ENCODE data around the gene DNASE2B.

Gene DNASE2B

DNA sequence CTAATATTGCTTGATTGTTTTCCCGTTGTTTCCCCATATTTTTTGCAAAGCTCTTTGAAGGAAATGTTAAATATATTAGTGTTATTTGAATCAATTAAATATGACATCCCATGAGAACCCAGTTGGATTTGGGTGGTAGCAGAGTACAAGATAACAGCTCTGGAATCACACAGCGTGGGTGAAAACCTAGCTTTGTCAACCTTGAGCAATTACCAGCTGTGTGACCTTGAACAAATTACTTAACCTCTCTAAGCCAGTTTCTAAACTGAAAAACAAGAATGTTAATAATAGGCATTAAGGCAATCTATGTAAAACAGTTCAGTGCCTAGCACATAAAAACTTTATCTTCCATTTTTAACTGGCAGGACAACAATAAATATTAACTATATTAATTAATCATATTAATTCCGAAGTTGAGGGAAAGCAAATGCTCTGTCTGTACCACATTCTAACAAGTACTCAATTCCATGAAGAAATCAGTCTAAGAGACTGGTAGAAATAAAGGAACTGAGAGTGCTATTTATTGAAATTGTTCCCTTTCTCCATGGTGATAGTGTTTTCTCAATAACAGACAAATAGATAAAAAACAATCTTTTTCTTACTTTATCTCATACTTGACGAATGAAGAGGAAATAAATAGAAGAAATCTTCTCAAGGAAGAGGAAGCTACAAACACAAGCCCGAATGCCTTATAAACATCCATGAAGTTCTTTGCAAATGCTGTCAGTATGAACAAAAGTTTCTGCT is 27.0 kb downstream of the DNASE2B start:
- Histone ChIP-seq H3K36me3 (ENCODE audit: control insufficient read depth, low read depth, low read length) (no peaks in the 10 kb centered on the region), H3K4me1 (ENCODE audit: control insufficient read depth, low read depth, low read length) (no peaks in the 10 kb centered on the region), H3K4me3 (ENCODE audit: low read length) (no peak overlapping the region), H3K9ac (ENCODE audit: low read length) (no peak overlapping the region), H3K27me3 (ENCODE audit: control insufficient read depth, insufficient read depth, low read length) (no peaks in the 10 kb centered on the region), H3K27ac (ENCODE audit: low read length) (no peak overlapping the region), H3K9me3 (ENCODE audit: control insufficient read depth, low read depth, low read length) (no peaks in the 10 kb centered on the region)

DNA sequence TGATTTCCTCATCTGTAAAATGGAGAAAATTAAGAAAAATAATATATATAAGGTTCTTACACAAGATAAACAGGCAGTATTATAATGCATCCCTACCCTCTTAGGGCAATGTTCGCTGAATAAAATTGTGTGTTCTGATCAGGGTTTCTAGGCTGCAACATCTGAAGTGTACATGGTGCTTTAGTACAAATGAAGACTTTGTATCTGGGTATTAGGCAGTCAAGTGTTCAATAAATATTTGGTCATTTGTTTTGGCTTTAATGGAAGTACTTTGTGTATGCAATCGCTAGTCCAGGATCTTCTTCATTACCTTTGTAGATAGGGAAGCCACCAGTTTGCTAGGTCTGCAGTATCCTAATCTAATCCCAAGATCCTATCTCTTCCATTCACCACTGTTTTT is 28.1 kb downstream of the DNASE2B start:
- no peaks in the 10 kb centered on the region for H3K4me1 ChIP-seq (ENCODE audit: control insufficient read depth, low read depth, low read length)
- no peaks in the 10 kb centered on the region for H3K9me3 ChIP-seq (ENCODE audit: control insufficient read depth, low read depth, low read length)
- H3K27me3 ChIP-seq (ENCODE audit: control insufficient read depth, insufficient read depth, low read length) = no peaks in the 10 kb centered on the region
- H3K36me3 ChIP-seq (ENCODE audit: control insufficient read depth, low read depth, low read length) = no peaks in the 10 kb centered on the region
- no peak overlapping the region for H3K4me3 ChIP-seq (ENCODE audit: low read length)
- H3K9ac ChIP-seq (ENCODE audit: low read length) = no peak overlapping the region
- H3K27ac ChIP-seq (ENCODE audit: low read length) = no peak overlapping the region

DNA sequence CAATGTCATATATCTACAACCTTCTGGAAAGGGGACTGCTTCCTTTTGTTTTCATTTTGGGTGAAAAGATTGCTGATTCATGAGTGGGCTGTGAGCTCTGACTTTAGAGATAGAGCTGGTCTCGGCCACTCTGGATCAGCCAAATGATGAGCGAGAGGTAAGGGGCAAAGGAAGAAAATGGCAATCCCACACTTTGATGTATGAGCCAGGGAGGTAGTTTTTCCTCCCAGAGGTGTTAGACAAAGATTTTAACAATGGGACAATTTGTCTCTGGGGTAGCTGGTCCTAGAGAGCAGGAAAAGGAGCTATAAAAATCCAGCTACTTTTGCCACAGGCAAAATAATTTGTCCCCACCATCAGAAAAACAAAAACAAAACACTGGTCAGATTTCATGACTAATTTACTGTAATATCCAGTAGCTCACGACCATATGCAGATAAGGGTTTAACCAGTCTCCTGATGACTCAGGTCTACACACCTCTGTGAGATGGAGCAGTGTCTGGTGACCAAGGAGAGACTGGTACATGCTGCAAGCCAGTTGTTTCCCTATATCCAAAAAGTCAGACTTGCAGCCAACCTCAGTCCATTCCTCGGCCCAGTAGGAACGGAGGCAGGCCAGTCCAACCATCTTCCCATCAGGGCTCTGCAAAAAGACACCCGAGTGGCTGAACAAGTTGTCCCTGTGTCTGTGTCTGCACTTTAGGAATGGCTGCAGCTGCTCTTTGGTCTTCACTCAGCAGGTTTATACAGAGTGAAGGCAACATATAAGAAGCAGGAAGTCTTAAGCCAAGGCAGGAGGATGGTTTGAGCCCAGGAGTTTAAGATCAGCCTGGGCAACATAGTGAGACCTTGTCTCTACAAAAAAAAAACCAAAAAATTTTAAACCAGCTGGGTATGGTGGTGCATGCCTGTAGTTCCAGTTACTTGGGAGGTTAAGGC is 29.2 kb downstream of the DNASE2B start:
- Histone ChIP-seq H3K36me3 (ENCODE audit: control insufficient read depth, low read depth, low read length) (no peaks in the 10 kb centered on the region), H3K4me1 (ENCODE audit: control insufficient read depth, low read depth, low read length) (no peaks in the 10 kb centered on the region), H3K9ac (ENCODE audit: low read length) (no peak overlapping the region), H3K9me3 (ENCODE audit: control insufficient read depth, low read depth, low read length) (no peaks in the 10 kb centered on the region), H3K4me3 (ENCODE audit: low read length) (no peak overlapping the region), H3K27me3 (ENCODE audit: control insufficient read depth, insufficient read depth, low read length) (no peaks in the 10 kb centered on the region), H3K27ac (ENCODE audit: low read length) (no peak overlapping the region)

DNA sequence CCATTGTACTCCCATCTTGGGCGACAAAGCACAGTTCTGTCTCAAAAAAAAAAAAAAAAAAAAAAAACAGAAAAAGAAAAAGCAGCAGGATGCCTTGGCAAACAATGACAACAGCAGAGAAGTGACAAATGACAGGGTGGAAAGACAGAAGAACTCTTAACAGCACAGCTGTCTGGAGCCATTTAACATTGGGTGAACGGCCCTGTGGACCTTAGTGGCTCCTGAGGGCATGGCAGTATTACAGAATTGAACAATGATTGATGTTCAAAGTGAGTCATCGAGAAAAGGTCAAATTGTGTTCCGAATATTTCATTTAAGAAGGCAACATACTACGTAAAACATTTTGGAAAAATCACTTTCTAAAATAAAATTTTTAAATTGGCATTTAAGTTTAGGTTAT is 30.0 kb downstream of the DNASE2B start:
- H3K36me3 ChIP-seq (ENCODE audit: control insufficient read depth, low read depth, low read length) = no peaks in the 10 kb centered on the region
- H3K27me3 ChIP-seq (ENCODE audit: control insufficient read depth, insufficient read depth, low read length) = no peaks in the 10 kb centered on the region
- no peak overlapping the region for H3K27ac ChIP-seq (ENCODE audit: low read length)
- no peaks in the 10 kb centered on the region for H3K9me3 ChIP-seq (ENCODE audit: control insufficient read depth, low read depth, low read length)
- H3K4me1 ChIP-seq (ENCODE audit: control insufficient read depth, low read depth, low read length) = no peaks in the 10 kb centered on the region
- H3K9ac ChIP-seq (ENCODE audit: low read length) = no peak overlapping the region
- no peak overlapping the region for H3K4me3 ChIP-seq (ENCODE audit: low read length)

DNA sequence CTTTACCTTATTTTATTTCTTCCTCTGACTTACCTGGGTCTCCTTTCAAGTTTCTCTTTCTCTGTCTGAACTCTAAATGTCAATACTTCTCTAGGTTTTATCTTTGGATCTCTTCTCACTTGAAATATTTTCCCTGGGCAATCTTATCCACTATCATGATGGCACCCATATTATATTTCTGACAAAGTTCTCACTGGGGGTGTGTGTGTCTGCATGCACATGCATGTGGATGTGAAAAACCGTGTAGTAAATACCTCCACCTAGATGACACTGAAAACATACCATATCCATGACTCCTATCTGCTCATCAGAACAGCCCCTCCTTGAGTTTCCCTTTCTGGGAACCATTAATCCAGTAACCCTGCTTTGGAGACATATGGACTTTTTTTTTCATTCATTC is 30.9 kb downstream of the DNASE2B start:
- H3K9me3 ChIP-seq (ENCODE audit: control insufficient read depth, low read depth, low read length) = no peaks in the 10 kb centered on the region
- H3K36me3 ChIP-seq (ENCODE audit: control insufficient read depth, low read depth, low read length) = no peaks in the 10 kb centered on the region
- no peaks in the 10 kb centered on the region for H3K27me3 ChIP-seq (ENCODE audit: control insufficient read depth, insufficient read depth, low read length)

DNA sequence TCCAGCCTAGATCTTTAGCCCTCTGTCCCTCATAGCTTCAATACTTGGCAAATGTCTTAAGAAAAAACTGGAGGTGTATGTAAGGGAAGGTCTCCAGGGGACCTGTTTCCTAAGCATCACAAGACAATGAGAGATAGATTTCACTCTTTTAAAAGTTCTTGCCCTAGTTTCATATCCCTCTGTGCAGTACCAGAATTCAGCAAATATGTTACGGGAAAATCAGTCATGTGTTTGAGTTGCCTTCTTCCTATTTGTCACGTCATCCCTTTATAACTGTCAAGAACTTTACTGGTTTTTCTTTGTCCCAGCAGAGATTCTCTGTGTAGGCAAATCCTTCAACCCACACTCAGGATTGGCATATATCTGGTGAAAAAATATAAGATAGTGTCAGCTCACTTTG is 32.3 kb downstream of the DNASE2B start:
- H3K4me3 ChIP-seq (ENCODE audit: low read length) = no peak overlapping the region
- H3K9me3 ChIP-seq (ENCODE audit: control insufficient read depth, low read depth, low read length) = no peaks in the 10 kb centered on the region
- H3K4me1 ChIP-seq (ENCODE audit: control insufficient read depth, low read depth, low read length) = no peaks in the 10 kb centered on the region
- no peaks in the 10 kb centered on the region for H3K36me3 ChIP-seq (ENCODE audit: control insufficient read depth, low read depth, low read length)
- H3K9ac ChIP-seq (ENCODE audit: low read length) = no peak overlapping the region
- H3K27me3 ChIP-seq (ENCODE audit: control insufficient read depth, insufficient read depth, low read length) = no peaks in the 10 kb centered on the region
- no peak overlapping the region for H3K27ac ChIP-seq (ENCODE audit: low read length)

More for the DNA sequence above, 30.9 kb downstream of the DNASE2B start:
- H3K9ac ChIP-seq (ENCODE audit: low read length) = no peak overlapping the region
- H3K27ac ChIP-seq (ENCODE audit: low read length) = no peak overlapping the region
- no peak overlapping the region for H3K4me3 ChIP-seq (ENCODE audit: low read length)
- H3K4me1 ChIP-seq (ENCODE audit: control insufficient read depth, low read depth, low read length) = no peaks in the 10 kb centered on the region

DNA sequence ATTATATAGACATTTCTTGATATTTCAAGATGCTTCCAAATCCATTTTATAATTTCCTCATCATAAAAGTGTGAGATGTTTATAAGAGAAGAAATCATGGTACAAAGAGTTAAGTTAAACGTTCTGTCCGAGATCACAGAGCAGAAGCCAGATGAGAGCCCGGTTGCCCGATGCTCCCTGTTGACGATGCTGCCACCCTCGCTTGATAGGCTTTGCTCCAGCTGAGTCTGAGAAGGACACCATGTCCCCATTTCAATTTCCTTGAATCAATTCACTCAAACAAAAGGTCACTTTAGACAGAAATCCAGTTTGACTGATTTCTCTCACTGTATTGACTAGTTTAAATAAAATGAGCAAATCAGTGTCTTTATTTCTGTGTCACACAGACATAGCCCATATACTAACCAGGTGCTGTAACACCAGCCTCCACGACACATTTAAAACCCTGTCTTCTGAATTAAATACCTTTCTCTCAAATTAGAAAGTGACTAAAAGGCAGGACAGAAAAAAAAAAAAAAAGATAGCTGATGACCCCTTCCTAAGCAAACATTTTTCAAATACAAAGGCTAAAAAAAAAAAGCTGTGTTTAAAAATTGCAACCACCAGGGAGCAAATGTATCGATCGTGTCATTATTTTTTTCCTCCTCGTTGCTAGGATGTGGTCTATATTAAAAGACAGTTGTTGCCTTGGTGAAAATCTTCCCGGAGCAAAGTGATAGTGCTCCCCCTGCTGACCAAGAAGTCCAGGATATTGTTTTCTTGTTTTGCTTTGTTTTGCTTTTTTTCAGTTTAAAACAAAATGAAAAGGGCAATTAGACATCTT is 35.2 kb downstream of the DNASE2B start:
- Histone ChIP-seq H3K9me3 (ENCODE audit: control insufficient read depth, low read depth, low read length) (no peaks in the 10 kb centered on the region), H3K27me3 (ENCODE audit: control insufficient read depth, insufficient read depth, low read length) (no peaks in the 10 kb centered on the region), H3K9ac (ENCODE audit: low read length) (no peak overlapping the region), H3K36me3 (ENCODE audit: control insufficient read depth, low read depth, low read length) (no peaks in the 10 kb centered on the region), H3K4me3 (ENCODE audit: low read length) (no peak overlapping the region), H3K27ac (ENCODE audit: low read length) (no peak overlapping the region), H3K4me1 (ENCODE audit: control insufficient read depth, low read depth, low read length) (peaks cover 8% of the 10 kb centered on the region)

DNA sequence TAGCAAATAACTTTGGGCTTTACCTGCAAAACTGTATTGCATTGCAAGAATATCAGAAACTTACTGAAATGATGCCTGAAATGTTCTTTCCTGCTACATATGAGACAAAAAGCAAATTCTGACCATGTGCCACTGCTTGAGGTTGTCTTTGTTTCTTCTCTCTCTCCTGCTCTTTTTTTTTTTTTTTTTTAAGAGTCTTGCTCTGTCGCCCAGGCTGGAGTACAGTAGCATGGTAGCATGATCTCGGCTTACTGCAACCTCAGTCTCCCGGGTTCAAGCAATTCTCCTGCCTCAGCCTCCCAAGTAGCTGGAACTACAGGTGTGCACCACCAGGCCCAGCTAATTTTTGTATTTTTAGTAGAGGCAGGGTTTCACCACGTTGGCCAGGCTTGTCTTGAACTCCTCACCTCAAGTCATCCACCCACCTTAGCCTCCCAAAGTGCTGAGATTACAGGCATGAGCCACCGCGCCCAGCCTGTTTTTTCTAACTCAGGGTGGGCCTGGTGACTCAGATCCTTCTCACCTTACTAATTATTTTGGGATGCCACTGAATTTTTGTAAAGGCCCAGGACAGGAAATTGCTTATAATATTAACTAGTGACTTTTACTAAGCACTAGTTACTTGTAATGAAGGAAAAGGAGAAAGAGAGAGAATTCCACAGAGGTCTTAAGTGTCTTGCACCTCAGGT is 35.9 kb downstream of the DNASE2B start:
- H3K27me3 ChIP-seq (ENCODE audit: control insufficient read depth, insufficient read depth, low read length) = no peaks in the 10 kb centered on the region
- no peaks in the 10 kb centered on the region for H3K36me3 ChIP-seq (ENCODE audit: control insufficient read depth, low read depth, low read length)
- H3K9ac ChIP-seq (ENCODE audit: low read length) = no peak overlapping the region
- peaks cover 8% of the 10 kb centered on the region for H3K4me1 ChIP-seq (ENCODE audit: control insufficient read depth, low read depth, low read length)
- no peak overlapping the region for H3K4me3 ChIP-seq (ENCODE audit: low read length)
- no peaks in the 10 kb centered on the region for H3K9me3 ChIP-seq (ENCODE audit: control insufficient read depth, low read depth, low read length)
- no peak overlapping the region for H3K27ac ChIP-seq (ENCODE audit: low read length)

DNA sequence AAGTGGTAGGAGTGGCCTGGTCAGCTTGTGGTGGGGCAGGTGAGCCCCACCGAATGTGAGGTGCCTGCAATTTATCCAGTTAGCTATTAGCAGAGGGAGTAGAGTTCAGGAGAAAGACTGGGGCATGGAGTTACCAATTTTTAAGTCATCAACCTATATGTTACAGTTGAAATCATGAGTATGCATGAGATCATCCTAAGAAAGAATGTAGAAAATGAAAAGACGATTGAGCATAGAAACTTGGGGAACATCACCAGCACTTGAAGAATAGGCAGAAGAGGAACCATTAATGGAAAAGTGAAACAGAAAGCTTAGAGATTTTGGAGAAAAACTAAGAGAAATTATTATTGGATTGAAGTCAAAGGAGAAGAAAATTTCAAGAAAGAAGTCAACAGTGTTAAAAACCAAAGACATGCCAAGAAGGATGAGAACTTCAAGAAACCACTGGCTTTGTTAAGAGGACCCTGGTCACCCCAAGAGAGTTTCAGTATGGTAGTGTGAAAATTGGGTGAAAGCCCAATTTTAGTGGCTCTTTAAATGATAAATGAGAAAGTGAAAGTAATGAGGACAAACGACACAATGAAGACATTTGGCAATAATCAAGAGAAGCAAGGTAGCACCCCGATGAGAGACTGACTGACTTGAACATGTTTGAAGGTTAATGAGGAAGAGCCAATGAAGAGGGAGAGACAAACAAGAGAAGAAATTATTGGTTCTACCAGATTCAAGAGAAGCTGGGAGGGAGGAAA is 36.7 kb downstream of the DNASE2B start:
- H3K4me3 ChIP-seq (ENCODE audit: low read length) = no peak overlapping the region
- H3K9me3 ChIP-seq (ENCODE audit: control insufficient read depth, low read depth, low read length) = no peaks in the 10 kb centered on the region
- H3K36me3 ChIP-seq (ENCODE audit: control insufficient read depth, low read depth, low read length) = no peaks in the 10 kb centered on the region
- H3K4me1 ChIP-seq (ENCODE audit: control insufficient read depth, low read depth, low read length) = peaks cover 8% of the 10 kb centered on the region
- no peaks in the 10 kb centered on the region for H3K27me3 ChIP-seq (ENCODE audit: control insufficient read depth, insufficient read depth, low read length)
- H3K9ac ChIP-seq (ENCODE audit: low read length) = no peak overlapping the region
- H3K27ac ChIP-seq (ENCODE audit: low read length) = no peak overlapping the region

DNA sequence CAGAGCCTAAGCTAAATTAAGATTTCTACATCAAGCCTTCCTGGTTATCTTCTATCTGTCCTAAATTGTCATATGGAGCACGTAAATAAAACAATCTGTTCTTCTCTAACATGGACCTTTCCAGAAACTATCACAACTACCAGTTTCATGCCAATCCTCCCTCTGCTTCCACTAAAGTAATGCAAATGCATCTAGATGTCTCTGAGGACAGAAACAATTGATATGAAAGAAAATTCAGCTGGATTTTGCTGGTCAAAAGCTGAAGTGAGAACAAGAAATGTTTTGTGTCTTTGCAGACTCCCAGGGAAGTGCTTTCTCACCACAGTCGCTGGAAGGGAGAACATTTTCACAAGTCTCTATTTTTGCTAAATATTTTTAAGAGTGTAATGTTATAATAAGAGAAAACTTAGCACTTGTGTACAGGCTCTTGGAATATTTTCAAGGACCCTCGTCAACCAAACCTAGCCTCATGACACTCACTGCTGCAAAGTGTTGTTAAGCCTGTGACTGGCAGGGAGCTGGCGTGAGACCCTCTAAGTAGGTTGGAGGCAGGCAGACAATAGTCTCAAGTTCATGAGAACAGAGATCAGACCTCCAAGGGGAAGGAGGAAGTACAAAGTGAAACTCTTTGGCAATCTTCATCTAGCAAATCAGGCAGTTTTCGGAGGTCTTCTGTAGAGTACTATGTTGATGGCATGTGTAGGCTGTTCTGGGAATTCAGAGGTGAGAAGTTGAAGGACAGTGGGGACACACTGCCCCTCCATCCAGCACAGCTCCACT is 38.8 kb downstream of the DNASE2B start:
- Histone ChIP-seq H3K9me3 (ENCODE audit: control insufficient read depth, low read depth, low read length) (no peaks in the 10 kb centered on the region), H3K36me3 (ENCODE audit: control insufficient read depth, low read depth, low read length) (no peaks in the 10 kb centered on the region), H3K4me3 (ENCODE audit: low read length) (no peak overlapping the region), H3K4me1 (ENCODE audit: control insufficient read depth, low read depth, low read length) (peaks cover 8% of the 10 kb centered on the region), H3K9ac (ENCODE audit: low read length) (no peak overlapping the region), H3K27me3 (ENCODE audit: control insufficient read depth, insufficient read depth, low read length) (no peaks in the 10 kb centered on the region), H3K27ac (ENCODE audit: low read length) (no peak overlapping the region)

All from iPS-18a (cell line).